Stimulated activated CD4-positive, alpha-beta T cell treated with anti-CD3 and anti-CD28 coated beads, Interleukin-15, amount 100 ng/mL, for 1 hour (primary cell): ENCODE measurements around the gene FAM184B.

Source experiments
- DNase-seq, 2 donors: peaks; one replicate each; pipeline ENCODE4 v3.0.0-alpha.2; 2020; ENCODE audit warnings: low read depth in 1 of 2, low spot score in 1 of 2

Gene FAM184B

DNA sequence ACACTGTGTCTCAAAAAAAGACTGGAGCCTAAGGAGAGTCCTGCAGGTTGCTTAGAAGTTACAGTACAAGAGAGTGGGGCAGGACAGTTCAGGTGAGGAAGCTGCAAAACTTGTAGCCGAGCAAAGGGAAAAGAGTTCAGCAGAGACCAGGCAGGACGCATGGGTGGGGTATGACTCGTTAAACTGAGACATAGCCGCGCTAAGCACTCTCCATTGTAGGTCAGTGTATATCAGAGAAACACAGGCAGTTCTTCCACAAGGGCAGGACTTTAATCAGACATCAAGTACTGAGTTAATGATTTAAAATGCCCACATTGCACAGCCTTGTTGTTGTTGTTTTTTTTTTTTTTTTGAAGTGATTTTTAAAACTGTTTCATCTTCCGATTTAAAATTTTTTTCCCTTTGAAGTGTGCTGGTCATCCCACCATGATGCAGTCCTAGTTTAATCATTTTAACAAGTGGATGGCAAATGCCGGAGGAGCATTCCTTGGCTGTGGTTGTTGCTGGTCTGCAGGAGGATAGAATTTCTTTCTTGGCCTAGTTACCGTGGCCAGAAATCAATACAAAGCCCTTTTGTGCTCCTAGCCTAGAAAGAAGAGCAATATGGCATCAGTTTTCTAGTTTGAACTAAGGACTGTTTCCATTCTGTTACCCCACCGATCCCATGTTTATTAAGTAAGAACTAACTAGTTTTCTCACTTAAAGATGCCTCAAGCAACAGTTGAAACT, 194.2 kb downstream of the FAM184B start:
- no peak for DNase-seq

DNA sequence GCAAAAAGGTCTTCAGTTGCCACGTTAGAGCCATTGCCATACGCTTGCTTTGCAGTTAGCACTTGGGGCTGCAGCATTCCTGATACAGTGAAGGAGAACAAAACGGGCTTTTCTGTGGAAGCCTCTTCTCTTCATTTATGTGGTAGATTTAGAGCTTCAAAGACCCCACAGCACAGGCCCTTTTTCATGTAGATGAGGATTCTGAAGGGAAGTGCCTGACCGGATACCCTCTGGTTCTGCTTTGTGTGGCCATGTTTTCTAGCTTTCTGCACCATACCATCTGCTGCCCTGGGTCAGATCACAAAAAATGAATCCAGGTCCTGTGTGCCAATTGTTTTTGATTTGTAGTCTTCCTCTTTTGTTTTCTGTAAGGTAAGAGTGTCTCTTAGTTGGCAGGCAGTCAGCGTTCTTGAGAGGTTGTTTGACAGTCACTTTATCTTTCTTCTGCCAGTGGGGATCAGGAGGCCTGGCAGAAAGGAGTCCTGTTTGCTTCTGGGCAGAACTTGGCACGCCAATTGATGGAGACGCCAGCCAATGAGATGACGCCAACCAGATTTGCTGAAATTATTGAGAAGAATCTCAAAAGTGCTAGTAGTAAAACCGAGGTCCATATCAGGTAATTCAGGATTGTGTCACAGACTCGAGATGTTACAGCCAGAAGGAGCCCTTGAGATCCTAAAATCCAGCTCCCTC, 196.8 kb downstream of the FAM184B start:
- DNase-seq: no peak

DNA sequence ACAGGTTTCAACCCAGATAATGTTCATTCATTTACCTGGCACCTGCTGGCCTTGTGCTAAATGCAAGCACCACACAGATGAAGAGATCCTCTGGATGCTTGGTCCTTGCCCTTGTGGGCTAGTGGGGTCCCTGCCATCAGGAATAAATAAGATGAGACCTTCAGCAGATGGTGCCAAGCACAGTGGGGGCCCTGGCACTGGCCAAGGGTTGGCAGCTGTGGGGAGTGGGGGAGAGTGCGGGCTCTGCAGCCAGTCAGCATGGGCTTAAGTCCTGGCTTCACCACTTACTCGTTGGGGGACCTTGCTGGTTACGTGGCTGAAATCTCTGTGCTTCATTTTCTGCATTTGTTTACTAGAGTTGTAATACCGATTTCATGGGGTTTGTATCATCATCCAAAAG, 197.5 kb downstream of the FAM184B start:
- no peak for DNase-seq

- DNase-seq: no peak
These were observed 198.1 kb downstream of the FAM184B start for GRCh38 chr4:17583276-17583675.

DNA sequence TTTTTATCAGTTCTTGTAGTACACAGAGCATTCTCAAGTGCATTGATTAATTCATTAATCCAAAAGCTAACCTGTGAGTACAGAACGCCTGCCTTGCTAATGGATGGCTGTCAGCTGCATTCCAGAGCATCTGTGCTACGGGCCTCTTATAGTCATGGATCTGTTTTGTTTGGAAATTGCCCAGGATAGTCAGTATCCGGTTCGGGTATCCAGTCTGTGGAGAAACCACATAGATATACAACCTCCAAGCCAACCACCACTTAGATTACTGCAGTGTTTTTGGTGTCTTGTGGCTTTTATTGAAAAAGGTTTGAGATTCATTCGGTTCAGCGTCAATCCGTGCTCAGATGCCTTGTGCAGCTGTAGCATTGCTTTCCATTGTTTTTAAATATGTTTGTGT, 200.5 kb downstream of the FAM184B start:
- DNase-seq: no peak
